Spinal cord (tissue), 10 donors: ENCODE data around the gene ZNF24. TPM values are rescaled to one million over a fixed set of nuclear protein-coding genes. Genes with fewer than 3 reads are reported as not detected.

ENCODE experiments used
- DNase-seq, 6 donors: peaks; one replicate each; pipeline versions ENCODE4 v3.0.0 to v3.0.0-alpha.2; 2013 to 2015; ENCODE audit warnings: low spot score in 6 of 6, low read depth in 4 of 6
- H3K27ac ChIP-seq: one replicate; pipeline ENCODE4 v1.5.1; 2013; ENCODE audit warnings: low read depth, low read length, control low read depth
- H3K27me3 ChIP-seq: one replicate; pipeline ENCODE4 v1.6.1; 2013; ENCODE audit warnings: low read length; ENCODE audit not compliant: control insufficient read depth, insufficient read depth
- H3K36me3 ChIP-seq: one replicate; pipeline ENCODE4 v1.6.1; 2013; ENCODE audit warnings: low read length; ENCODE audit not compliant: control insufficient read depth, insufficient read depth
- H3K4me1 ChIP-seq: one replicate; pipeline ENCODE4 v1.6.1; 2013; ENCODE audit warnings: low read length; ENCODE audit not compliant: control insufficient read depth, insufficient read depth
- H3K4me3 ChIP-seq: one replicate; pipeline ENCODE4 v1.5.1; 2013; ENCODE audit warnings: low read depth, low read length, control low read depth
- H3K9me3 ChIP-seq: one replicate; pipeline ENCODE4 v1.6.1; 2013; ENCODE audit warnings: low read length; ENCODE audit not compliant: control insufficient read depth, insufficient read depth
- WGBS: methylation state at CpG from one replicate; pipeline ENCODE4 v1.1.5; 2013; ENCODE audit warnings: missing lambda C conversion rate; ENCODE audit not compliant: insufficient coverage; 5-methylcytosine and 5-hydroxymethylcytosine counted together
- polyA plus RNA-seq, 2 donors: library from polyadenylated mRNA; unstranded; fragments of 120-200 nt; gene quantifications; one replicate each; pipeline ENCODE4 v1.2.1, GENCODE V29; 2013; ENCODE audit not compliant: insufficient read length in 2 of 2
- total RNA-seq, 2 donors: library from RNA; depleted of rRNA in 1 of 2; stranded (reverse); fragments of 120-200 nt in 1 of 2; fragments of >200 nt in 1 of 2; gene quantifications; one replicate each; pipeline versions ENCODE4 v1.2.3 to v1.2.4, GENCODE V29; 2013 to 2014
- donor health status: healthy.

ZNF24 gene
- total and polyA plus RNA-seq, 4 donors = 48.0 to 103 (median 65.1) TPM

DNA sequence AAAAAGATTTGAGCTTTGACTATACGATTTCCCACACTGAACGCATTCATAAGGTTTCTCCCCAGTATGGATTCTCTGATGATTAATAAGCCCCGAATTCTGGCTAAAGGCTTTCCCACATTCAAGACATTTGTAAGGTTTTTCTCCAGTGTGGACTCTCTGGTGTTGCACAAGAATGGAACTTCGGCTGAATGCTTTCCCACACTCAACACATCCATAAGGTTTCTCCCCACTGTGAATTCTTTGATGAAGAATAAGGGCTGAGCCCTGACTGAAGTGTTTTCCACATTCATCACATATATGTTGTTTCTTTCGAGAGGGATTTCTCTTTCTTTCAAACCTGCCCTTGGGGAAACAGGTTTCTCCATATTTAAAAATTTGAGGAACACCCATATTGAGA lies 6.9 kb downstream of the ZNF24 start:
- Histone ChIP-seq H3K27me3 (no peaks in the 10 kb centered on the region), H3K36me3 (peaks cover 24% of the 10 kb centered on the region), H3K4me1 (peaks cover 4% of the 10 kb centered on the region), H3K9me3 (no peaks in the 10 kb centered on the region), H3K27ac (no peak overlapping the region), H3K4me3 (no peak overlapping the region)
- no peak for DNase-seq
- WGBS = 87% methylated on average over 3 of the region's 5 CpGs

DNA sequence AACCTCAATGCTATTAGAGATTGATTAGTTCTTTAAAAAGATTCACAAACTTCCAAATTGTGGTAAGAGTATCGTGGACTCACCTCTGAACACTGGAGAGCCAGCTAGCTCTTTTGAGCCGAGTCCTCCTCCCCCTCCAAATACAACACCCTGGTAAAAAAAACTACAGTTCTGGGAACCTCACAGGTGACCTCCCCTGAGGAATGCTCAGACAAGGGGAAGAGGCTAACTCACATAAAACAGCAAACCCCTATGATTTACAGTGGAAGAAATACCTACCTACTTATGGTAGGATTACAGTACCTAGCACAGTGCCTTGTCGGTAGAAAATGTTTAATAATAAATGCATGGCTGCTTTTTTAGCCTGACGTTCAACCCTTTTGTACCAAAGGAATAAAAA lies 8.4 kb downstream of the ZNF24 start:
- no peak for DNase-seq
- Histone ChIP-seq H3K4me1 (no peaks in the 10 kb centered on the region), H3K4me3 (no peak overlapping the region), H3K27me3 (no peaks in the 10 kb centered on the region), H3K9me3 (no peaks in the 10 kb centered on the region), H3K27ac (no peak overlapping the region), H3K36me3 (peaks cover 21% of the 10 kb centered on the region)
- 100% methylated on average over 1 of the region's 4 CpGs for WGBS

DNA sequence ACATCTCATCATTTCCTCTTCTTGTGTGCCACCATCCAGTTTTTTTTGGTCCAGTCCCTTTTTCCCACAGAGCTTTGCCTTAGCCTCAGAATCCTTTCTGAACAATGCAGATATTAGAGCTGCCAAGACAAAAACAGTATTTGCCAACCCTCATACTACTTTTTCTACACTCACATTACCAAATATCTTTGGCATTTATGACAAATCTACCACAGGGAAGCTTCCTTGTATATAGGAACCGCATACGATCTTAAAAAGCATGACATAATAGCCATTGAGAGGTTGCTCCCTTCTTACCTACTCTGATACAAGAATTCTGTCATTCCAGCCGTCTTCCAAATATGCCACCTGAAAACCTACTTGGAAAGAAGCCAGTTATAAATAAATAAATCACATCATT lies 9.4 kb downstream of the ZNF24 start:
- 100% methylated on average over 1 of the region's 3 CpGs for WGBS
- H3K27me3 ChIP-seq = no peaks in the 10 kb centered on the region
- H3K27ac ChIP-seq = no peak overlapping the region
- no peaks in the 10 kb centered on the region for H3K9me3 ChIP-seq
- no peaks in the 10 kb centered on the region for H3K4me1 ChIP-seq
- H3K36me3 ChIP-seq = peaks cover 16% of the 10 kb centered on the region
- H3K4me3 ChIP-seq = no peak overlapping the region
- no peak for DNase-seq

DNA sequence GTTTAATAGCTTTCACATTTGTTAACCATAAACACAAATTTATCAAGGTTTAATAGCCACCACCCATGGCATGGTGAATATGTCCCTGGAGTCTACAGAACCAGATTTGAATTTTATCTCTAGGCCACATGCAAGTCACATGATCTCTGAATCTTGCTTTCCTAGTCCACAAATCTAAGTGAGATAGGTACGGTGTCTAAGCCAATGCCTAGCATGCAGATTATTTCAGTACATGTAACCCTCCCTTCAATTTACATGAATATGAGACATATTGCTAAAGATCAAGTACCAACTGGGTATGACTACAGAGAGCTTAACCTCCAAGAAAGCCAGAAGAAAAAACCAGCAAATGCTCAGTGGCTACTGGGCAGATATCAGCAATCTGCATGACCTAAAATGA lies 10.0 kb downstream of the ZNF24 start:
- peaks cover 10% of the 10 kb centered on the region for H3K36me3 ChIP-seq
- no CpG with 5 or more reads among the region's 1 CpG for WGBS
- no peaks in the 10 kb centered on the region for H3K4me1 ChIP-seq
- H3K4me3 ChIP-seq = no peak overlapping the region
- no peaks in the 10 kb centered on the region for H3K27me3 ChIP-seq
- no peak overlapping the region for H3K27ac ChIP-seq
- DNase-seq = no peak
- H3K9me3 ChIP-seq = no peaks in the 10 kb centered on the region

DNA sequence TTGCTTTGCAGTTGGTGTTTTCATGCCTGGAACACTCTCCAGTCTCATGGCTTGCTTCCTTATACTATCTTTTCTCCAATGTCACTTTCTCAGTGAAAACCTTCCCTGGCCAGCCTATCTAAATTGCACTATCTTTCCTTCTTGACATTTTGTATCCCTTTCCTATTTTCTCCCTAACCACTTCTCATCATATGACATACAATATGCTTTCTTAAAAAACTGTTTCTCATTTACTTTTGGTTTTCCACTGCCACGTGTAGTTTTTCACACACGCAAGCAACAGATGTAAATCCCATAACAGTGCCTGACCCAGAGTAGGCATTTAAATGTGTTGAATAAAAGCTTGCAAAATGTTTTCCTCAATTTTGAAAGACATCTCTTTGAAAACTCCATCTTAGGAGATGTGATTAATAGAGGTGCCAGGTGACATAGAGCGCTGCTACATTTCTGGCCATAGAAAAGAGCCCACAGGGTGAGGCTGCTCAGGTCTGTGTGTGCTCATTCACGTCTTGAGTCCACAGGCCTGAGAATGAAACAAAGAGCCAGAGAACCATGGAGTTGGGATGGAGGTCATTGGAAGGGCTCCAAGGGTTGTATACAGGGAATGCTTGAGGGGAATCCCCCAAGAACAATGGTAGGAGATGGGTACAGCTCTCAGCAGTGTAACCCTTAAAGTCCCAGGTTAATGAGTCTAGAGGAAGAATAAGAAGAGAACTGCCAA lies 12.7 kb downstream of the ZNF24 start:
- Histone ChIP-seq H3K9me3 (no peaks in the 10 kb centered on the region), H3K4me1 (no peaks in the 10 kb centered on the region), H3K27me3 (no peaks in the 10 kb centered on the region), H3K4me3 (no peak overlapping the region), H3K27ac (no peak overlapping the region), H3K36me3 (peaks cover 5% of the 10 kb centered on the region)
- 61% methylated on average over 2 of the region's 4 CpGs for WGBS
- no peak for DNase-seq

DNA sequence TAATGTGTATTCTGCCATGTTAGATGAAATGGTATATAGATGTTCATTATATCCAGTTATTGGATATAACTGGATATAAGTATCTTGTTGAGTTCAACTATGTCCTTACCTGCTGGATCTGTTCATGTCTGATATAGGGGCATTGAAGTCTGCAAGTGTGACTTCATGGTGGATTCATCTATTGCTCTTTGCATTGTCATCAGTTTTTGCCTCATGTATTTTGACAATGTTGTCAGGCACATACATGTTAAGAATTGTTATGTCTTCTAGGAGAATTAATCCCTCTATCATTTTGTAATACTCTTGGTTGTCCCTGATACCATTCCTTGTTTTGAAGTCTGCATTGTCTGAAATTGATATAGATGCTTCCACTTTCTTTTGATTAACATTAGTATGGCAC lies 15.4 kb downstream of the ZNF24 start:
- Histone ChIP-seq H3K4me3 (no peak overlapping the region), H3K27me3 (no peaks in the 10 kb centered on the region), H3K27ac (no peak overlapping the region), H3K4me1 (no peaks in the 10 kb centered on the region), H3K9me3 (no peaks in the 10 kb centered on the region), H3K36me3 (no peaks in the 10 kb centered on the region)
- no peak for DNase-seq

DNA sequence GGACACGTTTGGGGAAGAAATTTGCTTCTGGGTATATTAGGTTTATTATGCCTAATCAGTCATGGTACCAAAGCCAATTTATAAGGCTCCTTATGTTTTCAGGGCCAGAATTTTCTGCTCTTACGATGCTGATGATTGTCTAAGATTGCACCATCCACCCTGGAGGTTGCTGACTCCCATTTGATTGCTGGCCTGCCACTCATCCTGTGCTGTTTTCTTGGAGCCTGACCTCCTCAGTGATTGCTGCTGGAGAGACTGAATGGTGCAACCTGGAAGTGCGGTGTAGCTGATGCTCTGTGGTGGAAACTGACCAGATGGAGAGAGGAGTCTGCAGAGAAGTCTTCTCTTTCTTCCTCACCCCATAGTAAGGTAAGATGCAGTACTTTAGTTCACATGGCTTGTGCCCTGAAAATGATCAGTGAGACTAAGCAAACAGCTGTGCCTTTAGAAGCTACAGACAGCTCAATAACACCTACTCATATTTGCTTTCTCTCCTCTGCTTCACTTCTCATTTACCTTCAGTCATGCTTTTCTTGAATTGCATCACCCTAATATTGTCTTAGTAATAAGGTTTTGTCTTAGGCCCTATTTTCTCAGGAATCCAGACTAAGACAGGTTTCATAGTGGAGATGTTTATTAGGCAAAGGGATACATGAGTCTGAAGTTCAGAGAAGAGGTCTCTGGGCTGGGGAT lies 17.4 kb downstream of the ZNF24 start:
- H3K27me3 ChIP-seq = no peaks in the 10 kb centered on the region
- H3K4me3 ChIP-seq = no peak overlapping the region
- no peak overlapping the region for H3K27ac ChIP-seq

DNA sequence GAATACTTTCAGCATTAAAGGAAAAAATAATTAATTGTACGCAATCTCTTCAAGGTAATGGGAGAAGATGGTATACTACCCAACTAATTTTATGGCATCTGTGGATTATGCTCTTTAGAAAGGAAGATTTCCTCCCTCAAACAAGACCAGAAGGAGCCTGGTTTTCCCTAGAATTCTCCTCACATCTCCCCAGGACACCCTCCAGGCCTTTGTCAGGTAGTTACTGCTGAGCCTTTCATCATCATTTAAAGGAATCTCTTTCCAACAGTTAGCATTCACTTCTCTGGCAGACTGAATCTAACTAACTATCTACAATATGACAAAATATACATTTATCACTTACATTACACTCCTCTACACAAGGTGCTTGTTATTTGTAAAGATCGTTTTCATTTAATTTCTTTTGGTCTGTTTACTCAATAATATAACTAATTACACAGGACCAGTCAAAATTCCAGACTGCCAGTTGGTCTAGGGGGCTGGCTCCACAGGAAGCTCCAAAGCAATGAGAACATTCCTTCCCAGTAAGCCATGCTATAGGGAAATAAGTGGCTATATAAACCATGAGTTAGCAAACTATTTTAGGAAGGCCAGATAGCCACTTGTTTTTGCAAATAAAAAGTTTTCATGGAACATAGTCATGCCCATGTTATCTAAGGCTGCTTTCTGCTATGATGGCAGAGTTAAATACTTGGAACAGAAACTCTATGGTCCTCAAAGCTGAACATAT lies 19.1 kb downstream of the ZNF24 start:
- Histone ChIP-seq H3K27me3 (no peaks in the 10 kb centered on the region), H3K4me3 (no peak overlapping the region), H3K27ac (no peak overlapping the region), H3K9me3 (no peaks in the 10 kb centered on the region), H3K36me3 (no peaks in the 10 kb centered on the region), H3K4me1 (no peaks in the 10 kb centered on the region)
- whole genome bisulfite sequencing = no CpG with 5 or more reads among the region's 2 CpGs
- DNase-seq = no peak

More for the DNA sequence above, 17.4 kb downstream of the ZNF24 start:
- Histone ChIP-seq H3K9me3 (no peaks in the 10 kb centered on the region), H3K36me3 (no peaks in the 10 kb centered on the region), H3K4me1 (no peaks in the 10 kb centered on the region)
- no CpG with 5 or more reads among the region's 3 CpGs for WGBS
- no peak for DNase-seq

DNA sequence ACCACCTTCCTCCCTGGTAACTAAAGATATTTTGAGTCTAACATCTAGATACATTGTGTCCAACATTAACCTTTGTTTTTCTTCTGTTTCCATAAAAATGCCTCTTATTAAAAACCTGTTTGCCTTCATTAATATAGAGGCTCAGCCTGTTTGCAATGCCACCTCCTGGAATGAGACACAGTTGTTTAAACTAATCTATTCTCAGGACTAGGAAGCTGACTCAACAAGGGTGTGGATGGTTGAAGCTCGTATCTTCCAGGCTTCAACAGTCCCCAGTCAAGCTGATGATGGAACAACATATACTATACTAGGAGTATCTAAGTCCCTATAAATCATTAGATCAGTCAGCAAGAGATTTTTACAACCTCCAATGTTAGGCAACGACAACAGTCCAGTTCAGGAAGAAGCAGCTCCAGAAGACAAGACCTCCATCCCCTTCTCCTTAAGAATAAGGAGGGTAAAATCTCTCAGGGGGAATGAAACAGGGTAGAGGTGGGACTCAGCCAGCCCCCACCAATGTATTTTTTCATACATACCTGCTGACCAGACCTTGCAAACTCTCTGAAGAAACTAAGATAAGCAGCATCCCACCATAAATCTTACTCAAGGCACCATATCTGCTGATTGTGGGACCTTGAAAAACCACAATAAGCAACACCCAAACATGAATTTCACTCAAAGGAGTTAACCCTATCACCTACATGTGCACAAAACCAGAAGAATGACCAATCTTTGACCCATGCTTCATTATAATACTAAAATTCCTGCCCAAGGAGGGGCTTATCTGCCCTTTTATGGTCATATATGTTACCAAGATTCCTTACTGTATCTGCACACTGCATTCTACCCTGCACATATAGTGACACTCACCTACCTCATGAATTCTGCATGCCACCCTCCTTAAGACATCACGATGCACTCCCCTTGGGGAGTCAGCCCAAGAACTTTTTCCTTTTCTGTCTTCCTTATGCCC lies 21.4 kb downstream of the ZNF24 start:
- no peak overlapping the region for H3K27ac ChIP-seq
- no peaks in the 10 kb centered on the region for H3K4me1 ChIP-seq
- 100% methylated on average over 1 of the region's 3 CpGs for WGBS
- H3K36me3 ChIP-seq = no peaks in the 10 kb centered on the region
- H3K27me3 ChIP-seq = no peaks in the 10 kb centered on the region
- H3K9me3 ChIP-seq = no peaks in the 10 kb centered on the region
- H3K4me3 ChIP-seq = no peak overlapping the region
- DNase-seq = no peak
